H9 (cell line): ENCODE data around the gene TENM3. TPM values are rescaled to one million over a fixed set of nuclear protein-coding genes. Genes with fewer than 3 reads are reported as not detected.

ENCODE experiments used
- DNase-seq: peaks from one replicate; pipeline ENCODE4 v3.0.0-alpha.2; 2017
- H2AFZ ChIP-seq: one replicate; pipeline ENCODE4 v1.6.1; 2013; ENCODE audit warnings: mild to moderate bottlenecking, low read length, control low read depth, moderate library complexity
- H2AK5ac ChIP-seq: 2 replicates; pipeline ENCODE4 v1.6.1; 2013; ENCODE audit warnings: low read length, control low read depth, mixed read lengths; ENCODE audit not compliant: insufficient read length
- H2BK120ac ChIP-seq: one replicate; pipeline ENCODE4 v1.6.1; 2013; ENCODE audit warnings: low read depth, mild to moderate bottlenecking, low read length, control low read depth, inconsistent platforms; ENCODE audit not compliant: poor library complexity, severe bottlenecking
- H2BK12ac ChIP-seq: 2 replicates; pipeline ENCODE4 v1.6.1; 2013; ENCODE audit warnings: low read length, control low read depth, mixed read lengths, low read depth; ENCODE audit not compliant: insufficient read length
- H2BK15ac ChIP-seq: 2 replicates; pipeline ENCODE4 v1.6.1; 2013; ENCODE audit warnings: low read depth, low read length, control low read depth
- H2BK20ac ChIP-seq: one replicate; pipeline ENCODE4 v1.6.1; 2013; ENCODE audit warnings: low read depth, mild to moderate bottlenecking, low read length, control low read depth, inconsistent platforms; ENCODE audit not compliant: poor library complexity, severe bottlenecking
- H2BK5ac ChIP-seq: 2 replicates; pipeline ENCODE4 v1.6.1; 2013; ENCODE audit warnings: low read length, control low read depth, mixed read lengths; ENCODE audit not compliant: insufficient read length
- H3K14ac ChIP-seq: 2 replicates; pipeline ENCODE4 v1.6.1; 2013; ENCODE audit warnings: low read length, control low read depth; ENCODE audit not compliant: insufficient read depth
- H3K18ac ChIP-seq: 2 replicates; pipeline ENCODE4 v1.6.1; 2013; ENCODE audit warnings: low read depth, mild to moderate bottlenecking, mixed read lengths, low read length, control low read depth; ENCODE audit not compliant: insufficient read length
- H3K23ac ChIP-seq: 2 replicates; pipeline ENCODE4 v1.6.1; 2013; ENCODE audit warnings: low read length, control low read depth, mixed read lengths, low read depth; ENCODE audit not compliant: insufficient read length
- H3K23me2 ChIP-seq: 2 replicates; pipeline ENCODE4 v1.6.1; 2013; ENCODE audit warnings: low read depth, mild to moderate bottlenecking, mixed read lengths, low read length, control low read depth; ENCODE audit not compliant: insufficient read length, poor library complexity, severe bottlenecking
- H3K27ac ChIP-seq: 2 replicates; pipeline ENCODE4 v1.5.1; 2013; ENCODE audit warnings: low read length, control low read depth, mixed read lengths, low read depth; ENCODE audit not compliant: insufficient read length
- H3K27me3 ChIP-seq: 2 replicates; pipeline ENCODE4 v1.6.1; 2013; ENCODE audit warnings: low read length, control low read depth, inconsistent platforms; ENCODE audit not compliant: insufficient read depth
- H3K4ac ChIP-seq: 2 replicates; pipeline ENCODE4 v1.6.1; 2013; ENCODE audit warnings: low read depth, mild to moderate bottlenecking, control low read depth, inconsistent platforms, low read length, moderate library complexity
- H3K4me1 ChIP-seq: 2 replicates; pipeline ENCODE4 v1.6.1; 2013; ENCODE audit warnings: low read length, control low read depth, inconsistent platforms; ENCODE audit not compliant: insufficient read depth
- H3K4me2 ChIP-seq: 2 replicates; pipeline ENCODE4 v1.6.1; 2013; ENCODE audit warnings: low read length, control low read depth, mixed read lengths; ENCODE audit not compliant: insufficient read length, insufficient read depth
- H3K56ac ChIP-seq: 2 replicates; pipeline ENCODE4 v1.6.1; 2013; ENCODE audit warnings: low read depth, mild to moderate bottlenecking, mixed read lengths, low read length, control low read depth; ENCODE audit not compliant: insufficient read length
- H3K79me1 ChIP-seq: 2 replicates; pipeline ENCODE4 v1.6.1; 2013; ENCODE audit warnings: low read depth, mild to moderate bottlenecking, moderate library complexity, low read length, control low read depth, inconsistent platforms; ENCODE audit not compliant: insufficient read depth, poor library complexity, severe bottlenecking
- H3K79me2 ChIP-seq: 2 replicates; pipeline ENCODE4 v1.6.1; 2013; ENCODE audit warnings: low read length, control low read depth, inconsistent platforms; ENCODE audit not compliant: insufficient read depth
- H3K9ac ChIP-seq: 2 replicates; pipeline ENCODE4 v1.6.1; 2013; ENCODE audit warnings: low read length, control low read depth, mixed read lengths; ENCODE audit not compliant: insufficient read length; ENCODE audit errors: extremely low read depth
- H3K9me3 ChIP-seq: one replicate; pipeline ENCODE4 v1.6.1; 2013; ENCODE audit warnings: low read depth, low read length, inconsistent platforms; ENCODE audit not compliant: control insufficient read depth
- H3T11ph ChIP-seq: one replicate; pipeline ENCODE4 v1.6.1; 2013; ENCODE audit warnings: mild to moderate bottlenecking, low read length, control low read depth, inconsistent platforms
- H4K20me1 ChIP-seq: one replicate; pipeline ENCODE4 v1.6.1; 2013; ENCODE audit not compliant: control insufficient read depth, insufficient read length, insufficient read depth
- H4K5ac ChIP-seq: 2 replicates; pipeline ENCODE4 v1.6.1; 2013; ENCODE audit warnings: low read depth, mild to moderate bottlenecking, mixed read lengths, low read length, control low read depth; ENCODE audit not compliant: insufficient read length
- H4K8ac ChIP-seq: replicated peaks from 2 replicates; pipeline ENCODE4 v1.6.1; 2013; ENCODE audit warnings: low read length, control low read depth, mixed read lengths, low read depth; ENCODE audit not compliant: insufficient read length
- H4K91ac ChIP-seq: 2 replicates; pipeline ENCODE4 v1.6.1; 2013; ENCODE audit warnings: low read depth, mild to moderate bottlenecking, moderate library complexity, mixed read lengths, low read length, control low read depth; ENCODE audit not compliant: insufficient read length
- H3K27ac Mint-ChIP-seq, 3 experiments: 2 replicates in 2 of 3; 3 replicates in 1 of 3; pipeline ENCODE4 v1.8.0; 2020 to 2021; ENCODE audit warnings: mixed read lengths in 3 of 3, mild to moderate bottlenecking in 1 of 3, moderate library complexity in 1 of 3
- H3K27me3 Mint-ChIP-seq: 2 replicates; pipeline ENCODE4 v1.8.0; 2021; ENCODE audit warnings: low read depth, mild to moderate bottlenecking, moderate library complexity, mixed read lengths
- H3K36me3 Mint-ChIP-seq, 3 experiments: 2 replicates in 2 of 3; 3 replicates in 1 of 3; pipeline ENCODE4 v1.8.0; 2020 to 2021; ENCODE audit warnings: low read depth in 3 of 3, mixed read lengths in 3 of 3; ENCODE audit not compliant: insufficient read depth in 1 of 3
- H3K4me1 Mint-ChIP-seq, 2 experiments: 2 replicates each; pipeline ENCODE4 v1.8.0; 2020; ENCODE audit warnings: mixed read lengths in 2 of 2
- H3K4me3 Mint-ChIP-seq, 2 experiments: 2 replicates in 1 of 2; 3 replicates in 1 of 2; pipeline ENCODE4 v1.8.0; 2020 to 2021; ENCODE audit warnings: mild to moderate bottlenecking in 2 of 2, mixed read lengths in 2 of 2, moderate library complexity in 1 of 2
- H3K9me3 Mint-ChIP-seq, 2 experiments: 2 replicates in 1 of 2; 3 replicates in 1 of 2; pipeline ENCODE4 v1.8.0; 2020; ENCODE audit warnings: mild to moderate bottlenecking in 2 of 2, mixed read lengths in 2 of 2, moderate library complexity in 1 of 2
- CTCF ChIP-seq: fragments of 200-600 bp; sonication (generic); conservative IDR thresholded peaks from 3 replicates; pipeline ENCODE4 v1.8.0; 2021; ENCODE audit warnings: antibody characterized with exemption, mild to moderate bottlenecking
- WGBS: extraction: QIAGEN DNeasy Blood & Tissue Kit; methylation state at CpG from one replicate; pipeline ENCODE4 v1.1.7; 2013; ENCODE audit warnings: missing lambda C conversion rate, low lambda C conversion rate, mixed read lengths; ENCODE audit not compliant: insufficient read length; ENCODE audit errors: extremely low coverage; 5-methylcytosine and 5-hydroxymethylcytosine counted together
- total RNA-seq: library from RNA; stranded (reverse); gene quantifications from 2 replicates; pipeline ENCODE4 v1.2.1, GENCODE V29; 2021

The TENM3 gene
- total RNA-seq, 1 experiment from 2014 or later: 49.6 TPM

DNA sequence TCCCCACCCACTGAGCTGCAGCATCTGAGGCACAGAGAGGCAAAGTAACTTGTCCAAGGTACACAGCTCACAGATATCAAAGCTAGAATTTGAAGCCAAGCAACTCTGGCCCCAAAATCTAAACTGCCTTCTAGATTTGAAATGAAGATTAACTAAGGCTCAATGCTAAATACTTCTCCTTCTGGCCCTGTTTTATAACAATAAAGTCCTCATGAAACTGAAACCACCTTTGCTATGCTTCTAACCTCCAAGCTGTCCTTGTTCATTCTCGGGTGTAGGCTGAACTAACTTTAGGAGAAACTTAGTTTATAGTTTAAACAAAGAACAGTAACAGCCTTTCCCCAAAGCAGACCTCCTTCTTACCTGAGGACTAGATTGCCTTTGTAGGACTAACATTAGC is 580.4 kb downstream of the TENM3 start:
- Mint-ChIP-seq H3K9me3 (no peaks in the 10 kb centered on the region), H3K4me1 (peaks cover 22 to 27% of the 10 kb centered on the region in 2 experiments), H3K36me3 (peaks cover 0 to 2% (median 0%) of the 10 kb centered on the region in 3 experiments; a peak in 2 of 7 replicates), H3K4me3 (no peak overlapping the region), H3K27ac (no peak overlapping the region), H3K27me3 (no peaks in the 10 kb centered on the region; the same call in 1 of the 2 replicates)
- no peak overlapping the region for H4K8ac ChIP-seq
- TF ChIP-seq CTCF: no peak
- H3K23ac ChIP-seq: no peak overlapping the region
- no peak overlapping the region for H3K4me2 ChIP-seq
- H4K5ac ChIP-seq: no peak overlapping the region
- H3K56ac ChIP-seq: no peak overlapping the region
- H4K91ac ChIP-seq: no peak overlapping the region
- H4K20me1 ChIP-seq: no peaks in the 10 kb centered on the region
- no peak overlapping the region for H3K4ac ChIP-seq
- no peak overlapping the region for H2BK5ac ChIP-seq
- H3K18ac ChIP-seq: no peak overlapping the region
- no CpG with 5 or more reads among the region's 1 CpG for WGBS
- no peaks in the 10 kb centered on the region for H3K79me1 ChIP-seq
- no peaks in the 10 kb centered on the region for H3K9me3 ChIP-seq
- no peaks in the 10 kb centered on the region for H3K79me2 ChIP-seq
- H3K27ac ChIP-seq: no peak overlapping the region
- H2BK12ac ChIP-seq: no peak overlapping the region
- no peak overlapping the region for H2BK20ac ChIP-seq
- no peak overlapping the region for H3K9ac ChIP-seq
- H3K23me2 ChIP-seq: no peaks in the 10 kb centered on the region
- H3T11ph ChIP-seq: no peak overlapping the region
- no peak overlapping the region for H2AFZ ChIP-seq
- no peaks in the 10 kb centered on the region for H3K27me3 ChIP-seq
- H2AK5ac ChIP-seq: no peak overlapping the region
- no peaks in the 10 kb centered on the region for H3K4me1 ChIP-seq
- no peak overlapping the region for H3K14ac ChIP-seq
- H2BK120ac ChIP-seq: no peak overlapping the region
- no peak overlapping the region for H2BK15ac ChIP-seq
- no peak for DNase-seq
